ENCODE data around the gene CHID1. TPM values are rescaled to one million over a fixed set of nuclear protein-coding genes. Genes with fewer than 3 reads are reported as not detected.

CHID1 gene
- polyA plus RNA-seq, 1 donor from 2014 or later, result 51.2 TPM

- H3K4me2 ChIP-seq (ENCODE audit: low read length), result no peak overlapping the region
- no peaks in the 10 kb centered on the region for H3K36me3 ChIP-seq (ENCODE audit: insufficient read depth, low read length)
- H4K20me1 ChIP-seq (ENCODE audit: insufficient read depth), result no peaks in the 10 kb centered on the region
- no peak overlapping the region for H3K4me3 ChIP-seq (ENCODE audit: low read length)
- no peak overlapping the region for H3K27ac ChIP-seq (ENCODE audit: low read length)
- no peak overlapping the region for H2AFZ ChIP-seq (ENCODE audit: low read depth, low read length)
- no peaks in the 10 kb centered on the region for H3K9me2 ChIP-seq (ENCODE audit: insufficient read depth, low read length)
- TF ChIP-seq MXI1 (conservative IDR thresholded peaks at IDR 0.05; ENCODE audit: poor library complexity, severe bottlenecking) (no peak), EP300 (conservative IDR thresholded peaks at IDR 0.05; ENCODE audit: poor library complexity, severe bottlenecking) (no peak), TAF1 (IDR thresholded peaks at IDR 0.05; ENCODE audit: low read depth) (no peak), RAD21 (conservative IDR thresholded peaks at IDR 0.05) (no peak), POLR2AphosphoS5 (IDR thresholded peaks at IDR 0.05) (no peak), CTCF (IDR thresholded peaks at IDR 0.05; ENCODE audit: poor library complexity, severe bottlenecking) (no peak), REST (IDR thresholded peaks at IDR 0.05; ENCODE audit: borderline replicate concordance) (no peak), SMC3 (conservative IDR thresholded peaks at IDR 0.05; ENCODE audit: poor library complexity) (no peak)
- H3K9ac ChIP-seq (ENCODE audit: low read length), result no peak overlapping the region
- H3K9me3 ChIP-seq (ENCODE audit: low read length), result no peaks in the 10 kb centered on the region
- H3K79me2 ChIP-seq (replicated peaks; ENCODE audit: insufficient read depth, low read length), result no peaks in the 10 kb centered on the region
- no peaks in the 10 kb centered on the region for H3K27me3 ChIP-seq (ENCODE audit: insufficient read depth, low read depth, low read length)
- no peaks in the 10 kb centered on the region for H3F3A ChIP-seq (ENCODE audit: insufficient read depth, low read length, poor library complexity, severe bottlenecking)
These were observed 51.0 kb downstream of the CHID1 start for GRCh38 chr11:859394-860131.

- Histone ChIP-seq H3K27ac (ENCODE audit: low read length) (no peak overlapping the region), H3K36me3 (ENCODE audit: insufficient read depth, low read length) (no peaks in the 10 kb centered on the region), H3K9ac (ENCODE audit: low read length) (no peak overlapping the region), H3K4me3 (ENCODE audit: low read length) (no peak overlapping the region), H3K27me3 (ENCODE audit: insufficient read depth, low read depth, low read length) (no peaks in the 10 kb centered on the region), H3F3A (ENCODE audit: insufficient read depth, low read length, poor library complexity, severe bottlenecking) (no peaks in the 10 kb centered on the region), H4K20me1 (ENCODE audit: insufficient read depth) (no peaks in the 10 kb centered on the region), H2AFZ (ENCODE audit: low read depth, low read length) (no peak overlapping the region), H3K9me2 (ENCODE audit: insufficient read depth, low read length) (no peaks in the 10 kb centered on the region), H3K4me2 (ENCODE audit: low read length) (no peak overlapping the region), H3K79me2 (replicated peaks; ENCODE audit: insufficient read depth, low read length) (no peaks in the 10 kb centered on the region), H3K9me3 (ENCODE audit: low read length) (no peaks in the 10 kb centered on the region)
- TF ChIP-seq EZH2 (IDR thresholded peaks at IDR 0.05; ENCODE audit: borderline replicate concordance, insufficient read depth, low read length, poor library complexity, severe bottlenecking) (no peak), CTCF (IDR thresholded peaks at IDR 0.05; ENCODE audit: poor library complexity, severe bottlenecking) (no peak), REST (IDR thresholded peaks at IDR 0.05; ENCODE audit: borderline replicate concordance) (no peak), SMC3 (conservative IDR thresholded peaks at IDR 0.05; ENCODE audit: poor library complexity) (no peak), POLR2AphosphoS5 (IDR thresholded peaks at IDR 0.05) (no peak), RAD21 (conservative IDR thresholded peaks at IDR 0.05) (no peak), EP300 (conservative IDR thresholded peaks at IDR 0.05; ENCODE audit: poor library complexity, severe bottlenecking) (no peak), MXI1 (conservative IDR thresholded peaks at IDR 0.05; ENCODE audit: poor library complexity, severe bottlenecking) (no peak), TAF1 (IDR thresholded peaks at IDR 0.05; ENCODE audit: low read depth) (no peak)
These were observed 51.8 kb downstream of the CHID1 start for GRCh38 chr11:858762-859339.

Data from neural cell (in vitro differentiated cells).